H9 (cell line): ENCODE data around the gene CDK2AP2. TPM values are rescaled to one million over a fixed set of nuclear protein-coding genes. Genes with fewer than 3 reads are reported as not detected.
"Not testable (repeated sequence)": the region's sequence is repeated elsewhere in the genome, so short reads cannot be mapped to it uniquely, and the experiment has no call there.

Experiments used
- DNase-seq: peaks from one replicate; pipeline ENCODE4 v3.0.0-alpha.2; 2017
- H2AFZ ChIP-seq: one replicate; pipeline ENCODE4 v1.6.1; 2013; ENCODE audit warnings: mild to moderate bottlenecking, low read length, control low read depth, moderate library complexity
- H2AK5ac ChIP-seq: 2 replicates; pipeline ENCODE4 v1.6.1; 2013; ENCODE audit warnings: low read length, control low read depth, mixed read lengths; ENCODE audit not compliant: insufficient read length
- H2BK120ac ChIP-seq: one replicate; pipeline ENCODE4 v1.6.1; 2013; ENCODE audit warnings: low read depth, mild to moderate bottlenecking, low read length, control low read depth, inconsistent platforms; ENCODE audit not compliant: poor library complexity, severe bottlenecking
- H2BK12ac ChIP-seq: 2 replicates; pipeline ENCODE4 v1.6.1; 2013; ENCODE audit warnings: low read length, control low read depth, mixed read lengths, low read depth; ENCODE audit not compliant: insufficient read length
- H2BK15ac ChIP-seq: 2 replicates; pipeline ENCODE4 v1.6.1; 2013; ENCODE audit warnings: low read depth, low read length, control low read depth
- H2BK20ac ChIP-seq: one replicate; pipeline ENCODE4 v1.6.1; 2013; ENCODE audit warnings: low read depth, mild to moderate bottlenecking, low read length, control low read depth, inconsistent platforms; ENCODE audit not compliant: poor library complexity, severe bottlenecking
- H2BK5ac ChIP-seq: 2 replicates; pipeline ENCODE4 v1.6.1; 2013; ENCODE audit warnings: low read length, control low read depth, mixed read lengths; ENCODE audit not compliant: insufficient read length
- H3K14ac ChIP-seq: 2 replicates; pipeline ENCODE4 v1.6.1; 2013; ENCODE audit warnings: low read length, control low read depth; ENCODE audit not compliant: insufficient read depth
- H3K18ac ChIP-seq: 2 replicates; pipeline ENCODE4 v1.6.1; 2013; ENCODE audit warnings: low read depth, mild to moderate bottlenecking, mixed read lengths, low read length, control low read depth; ENCODE audit not compliant: insufficient read length
- H3K23ac ChIP-seq: 2 replicates; pipeline ENCODE4 v1.6.1; 2013; ENCODE audit warnings: low read length, control low read depth, mixed read lengths, low read depth; ENCODE audit not compliant: insufficient read length
- H3K23me2 ChIP-seq: 2 replicates; pipeline ENCODE4 v1.6.1; 2013; ENCODE audit warnings: low read depth, mild to moderate bottlenecking, mixed read lengths, low read length, control low read depth; ENCODE audit not compliant: insufficient read length, poor library complexity, severe bottlenecking
- H3K27ac ChIP-seq: 2 replicates; pipeline ENCODE4 v1.5.1; 2013; ENCODE audit warnings: low read length, control low read depth, mixed read lengths, low read depth; ENCODE audit not compliant: insufficient read length
- H3K27me3 ChIP-seq: 2 replicates; pipeline ENCODE4 v1.6.1; 2013; ENCODE audit warnings: low read length, control low read depth, inconsistent platforms; ENCODE audit not compliant: insufficient read depth
- H3K4ac ChIP-seq: 2 replicates; pipeline ENCODE4 v1.6.1; 2013; ENCODE audit warnings: low read depth, mild to moderate bottlenecking, control low read depth, inconsistent platforms, low read length, moderate library complexity
- H3K4me1 ChIP-seq: 2 replicates; pipeline ENCODE4 v1.6.1; 2013; ENCODE audit warnings: low read length, control low read depth, inconsistent platforms; ENCODE audit not compliant: insufficient read depth
- H3K4me2 ChIP-seq: 2 replicates; pipeline ENCODE4 v1.6.1; 2013; ENCODE audit warnings: low read length, control low read depth, mixed read lengths; ENCODE audit not compliant: insufficient read length, insufficient read depth
- H3K56ac ChIP-seq: 2 replicates; pipeline ENCODE4 v1.6.1; 2013; ENCODE audit warnings: low read depth, mild to moderate bottlenecking, mixed read lengths, low read length, control low read depth; ENCODE audit not compliant: insufficient read length
- H3K79me1 ChIP-seq: 2 replicates; pipeline ENCODE4 v1.6.1; 2013; ENCODE audit warnings: low read depth, mild to moderate bottlenecking, moderate library complexity, low read length, control low read depth, inconsistent platforms; ENCODE audit not compliant: insufficient read depth, poor library complexity, severe bottlenecking
- H3K79me2 ChIP-seq: 2 replicates; pipeline ENCODE4 v1.6.1; 2013; ENCODE audit warnings: low read length, control low read depth, inconsistent platforms; ENCODE audit not compliant: insufficient read depth
- H3K9ac ChIP-seq: 2 replicates; pipeline ENCODE4 v1.6.1; 2013; ENCODE audit warnings: low read length, control low read depth, mixed read lengths; ENCODE audit not compliant: insufficient read length; ENCODE audit errors: extremely low read depth
- H3K9me3 ChIP-seq: one replicate; pipeline ENCODE4 v1.6.1; 2013; ENCODE audit warnings: low read depth, low read length, inconsistent platforms; ENCODE audit not compliant: control insufficient read depth
- H3T11ph ChIP-seq: one replicate; pipeline ENCODE4 v1.6.1; 2013; ENCODE audit warnings: mild to moderate bottlenecking, low read length, control low read depth, inconsistent platforms
- H4K20me1 ChIP-seq: one replicate; pipeline ENCODE4 v1.6.1; 2013; ENCODE audit not compliant: control insufficient read depth, insufficient read length, insufficient read depth
- H4K5ac ChIP-seq: 2 replicates; pipeline ENCODE4 v1.6.1; 2013; ENCODE audit warnings: low read depth, mild to moderate bottlenecking, mixed read lengths, low read length, control low read depth; ENCODE audit not compliant: insufficient read length
- H4K8ac ChIP-seq: replicated peaks from 2 replicates; pipeline ENCODE4 v1.6.1; 2013; ENCODE audit warnings: low read length, control low read depth, mixed read lengths, low read depth; ENCODE audit not compliant: insufficient read length
- H4K91ac ChIP-seq: 2 replicates; pipeline ENCODE4 v1.6.1; 2013; ENCODE audit warnings: low read depth, mild to moderate bottlenecking, moderate library complexity, mixed read lengths, low read length, control low read depth; ENCODE audit not compliant: insufficient read length
- H3K27ac Mint-ChIP-seq, 3 experiments: 2 replicates in 2 of 3; 3 replicates in 1 of 3; pipeline ENCODE4 v1.8.0; 2020 to 2021; ENCODE audit warnings: mixed read lengths in 3 of 3, mild to moderate bottlenecking in 1 of 3, moderate library complexity in 1 of 3
- H3K27me3 Mint-ChIP-seq: 2 replicates; pipeline ENCODE4 v1.8.0; 2021; ENCODE audit warnings: low read depth, mild to moderate bottlenecking, moderate library complexity, mixed read lengths
- H3K36me3 Mint-ChIP-seq, 3 experiments: 2 replicates in 2 of 3; 3 replicates in 1 of 3; pipeline ENCODE4 v1.8.0; 2020 to 2021; ENCODE audit warnings: low read depth in 3 of 3, mixed read lengths in 3 of 3; ENCODE audit not compliant: insufficient read depth in 1 of 3
- H3K4me1 Mint-ChIP-seq, 2 experiments: 2 replicates each; pipeline ENCODE4 v1.8.0; 2020; ENCODE audit warnings: mixed read lengths in 2 of 2
- H3K4me3 Mint-ChIP-seq, 2 experiments: 2 replicates in 1 of 2; 3 replicates in 1 of 2; pipeline ENCODE4 v1.8.0; 2020 to 2021; ENCODE audit warnings: mild to moderate bottlenecking in 2 of 2, mixed read lengths in 2 of 2, moderate library complexity in 1 of 2
- H3K9me3 Mint-ChIP-seq, 2 experiments: 2 replicates in 1 of 2; 3 replicates in 1 of 2; pipeline ENCODE4 v1.8.0; 2020; ENCODE audit warnings: mild to moderate bottlenecking in 2 of 2, mixed read lengths in 2 of 2, moderate library complexity in 1 of 2
- CTCF ChIP-seq: fragments of 200-600 bp; sonication (generic); conservative IDR thresholded peaks from 3 replicates; pipeline ENCODE4 v1.8.0; 2021; ENCODE audit warnings: antibody characterized with exemption, mild to moderate bottlenecking
- WGBS: extraction: QIAGEN DNeasy Blood & Tissue Kit; methylation state at CpG from one replicate; pipeline ENCODE4 v1.1.7; 2013; ENCODE audit warnings: missing lambda C conversion rate, low lambda C conversion rate, mixed read lengths; ENCODE audit not compliant: insufficient read length; ENCODE audit errors: extremely low coverage; 5-methylcytosine and 5-hydroxymethylcytosine counted together
- total RNA-seq: library from RNA; stranded (reverse); gene quantifications from 2 replicates; pipeline ENCODE4 v1.2.1, GENCODE V29; 2021

The CDK2AP2 gene
- total RNA-seq, 1 experiment from 2014 or later: 36.1 TPM

- Histone ChIP-seq H4K8ac (no peak overlapping the region), H2BK12ac (no peak overlapping the region), H3K4me2 (no peak overlapping the region), H3K4me1 (no peaks in the 10 kb centered on the region), H2AFZ (no peak overlapping the region), H3K4ac (no peak overlapping the region), H2BK120ac (no peak overlapping the region), H4K20me1 (no peaks in the 10 kb centered on the region), H3K27me3 (no peaks in the 10 kb centered on the region), H3K56ac (no peak overlapping the region), H3K79me2 (peaks cover 2% of the 10 kb centered on the region; the same call in 1 of the 2 replicates), H3T11ph (no peak overlapping the region), H2BK15ac (no peak overlapping the region), H3K9ac (no peak overlapping the region), H3K79me1 (no peaks in the 10 kb centered on the region), H3K27ac (no peak overlapping the region), H4K5ac (no peak overlapping the region), H4K91ac (no peak overlapping the region), H3K9me3 (no peaks in the 10 kb centered on the region), H3K23ac (no peak overlapping the region), H2BK20ac (no peak overlapping the region), H2AK5ac (no peak overlapping the region), H2BK5ac (no peak overlapping the region), H3K18ac (no peak overlapping the region), H3K23me2 (no peaks in the 10 kb centered on the region), H3K14ac (no peak overlapping the region)
- H3K36me3 Mint-ChIP-seq: no peaks in the 10 kb centered on the region
- H3K4me3 Mint-ChIP-seq: no peak overlapping the region
- no peak overlapping the region for H3K27ac Mint-ChIP-seq
- peaks cover 52% of the 10 kb centered on the region for H3K27me3 Mint-ChIP-seq
- H3K4me1 Mint-ChIP-seq: peaks cover 1 to 2% of the 10 kb centered on the region in 2 experiments
- no peak for TF ChIP-seq CTCF
- no CpG with 5 or more reads among the region's 7 CpGs for WGBS
- H3K9me3 Mint-ChIP-seq: no peaks in the 10 kb centered on the region; a peak in 1 of 5 replicates
- DNase-seq: no peak
These were observed 6.2 kb upstream of the CDK2AP2 start for GRCh38 chr11:67514116-67514515.

- not testable (repeated sequence) for H3K9me3 Mint-ChIP-seq, H3T11ph ChIP-seq, H2BK120ac ChIP-seq, H3K9me3 ChIP-seq, H3K27ac Mint-ChIP-seq, H3K9ac ChIP-seq, H3K4ac ChIP-seq, H3K27me3 ChIP-seq, H3K56ac ChIP-seq, H2AFZ ChIP-seq, H2BK20ac ChIP-seq, H3K4me2 ChIP-seq, H3K14ac ChIP-seq, H3K18ac ChIP-seq, H3K27ac ChIP-seq, H4K8ac ChIP-seq, H3K79me2 ChIP-seq, H3K79me1 ChIP-seq, H2BK5ac ChIP-seq, DNase-seq, H4K20me1 ChIP-seq, H4K5ac ChIP-seq, H3K4me1 ChIP-seq, H3K36me3 Mint-ChIP-seq, H3K4me3 Mint-ChIP-seq, H2BK12ac ChIP-seq, H2AK5ac ChIP-seq, H2BK15ac ChIP-seq, H4K91ac ChIP-seq, H3K23me2 ChIP-seq, H3K23ac ChIP-seq
- Mint-ChIP-seq H3K27me3 (peaks cover 45% of the 10 kb centered on the region), H3K4me1 (peaks cover 12 to 14% of the 10 kb centered on the region in 2 experiments)
- WGBS: no CpG with 5 or more reads among the region's 4 CpGs
These were observed 3.6 kb upstream of the CDK2AP2 start for GRCh38 chr11:67511558-67511957.
